CD4-positive, CD25-positive, alpha-beta regulatory T cell (primary cell): ENCODE results near the gene FARP1. TPM values are rescaled to one million over a fixed set of nuclear protein-coding genes. Genes with fewer than 3 reads are reported as not detected.

ENCODE experiments used
- ATAC-seq, 2 donors: fragments of 150-1000 bp; cut with Tn5 transposase; one replicate each; pipeline ENCODE4 v1.10.0; 2021; ENCODE audit warnings: low read depth in 2 of 2, moderate number of reproducible peaks in 2 of 2, moderate library complexity in 1 of 2
- DNase-seq, 3 donors: peaks; one replicate each; pipeline versions ENCODE4 v3.0.0 to v3.0.0-alpha.2; 2012 to 2022; ENCODE audit warnings: mixed read lengths in 1 of 3
- H3K27ac ChIP-seq: one replicate; pipeline ENCODE4 v1.7.0; 2013; ENCODE audit warnings: mild to moderate bottlenecking, low read length; ENCODE audit not compliant: insufficient read depth, poor library complexity, severe bottlenecking
- H3K27me3 ChIP-seq: one replicate; pipeline ENCODE4 v1.7.0; 2013; ENCODE audit warnings: low read length; ENCODE audit not compliant: control insufficient read depth, insufficient read depth
- H3K36me3 ChIP-seq: one replicate; pipeline ENCODE4 v1.7.0; 2013; ENCODE audit warnings: mild to moderate bottlenecking, low read length, moderate library complexity; ENCODE audit not compliant: control insufficient read depth, insufficient read depth
- H3K4me1 ChIP-seq: 2 replicates; pipeline ENCODE4 v1.7.0; 2013; ENCODE audit warnings: mild to moderate bottlenecking, low read length; ENCODE audit not compliant: insufficient read depth, control insufficient read depth, poor library complexity, severe bottlenecking
- H3K4me3 ChIP-seq: one replicate; pipeline ENCODE4 v1.7.0; 2013; ENCODE audit warnings: low read depth, mild to moderate bottlenecking, low read length, moderate library complexity
- H3K9me3 ChIP-seq, 2 experiments: 1 replicate in 1 of 2; 2 replicates in 1 of 2; pipeline ENCODE4 v1.7.0; 2013; ENCODE audit warnings: low read length in 2 of 2, mild to moderate bottlenecking in 1 of 2, moderate library complexity in 1 of 2; ENCODE audit not compliant: control insufficient read depth in 2 of 2
- H3K27ac Mint-ChIP-seq, 3 donors: one replicate each; pipeline ENCODE4 v1.8.0; 2020 to 2022; ENCODE audit warnings: mild to moderate bottlenecking in 3 of 3, mixed read lengths in 3 of 3, moderate library complexity in 2 of 3
- H3K27me3 Mint-ChIP-seq: one replicate; pipeline ENCODE4 v1.8.0; 2022; ENCODE audit warnings: mild to moderate bottlenecking, mixed read lengths
- H3K36me3 Mint-ChIP-seq: one replicate; pipeline ENCODE4 v1.8.0; 2020; ENCODE audit warnings: mixed read lengths
- H3K4me1 Mint-ChIP-seq, 4 donors: one replicate each; pipeline ENCODE4 v1.8.0; 2020 to 2022; ENCODE audit warnings: mixed read lengths in 4 of 4, mild to moderate bottlenecking in 1 of 4
- H3K4me3 Mint-ChIP-seq, 4 donors: one replicate each; pipeline ENCODE4 v1.8.0; 2020 to 2022; ENCODE audit warnings: mild to moderate bottlenecking in 4 of 4, mixed read lengths in 4 of 4, moderate library complexity in 3 of 4
- H3K9me3 Mint-ChIP-seq, 7 donors: one replicate each; pipeline ENCODE4 v1.8.0; 2020 to 2022; ENCODE audit warnings: mixed read lengths in 7 of 7, mild to moderate bottlenecking in 3 of 7, moderate library complexity in 2 of 7
- polyA plus RNA-seq, 4 donors: library from polyadenylated mRNA; unstranded; fragments of 300-500 nt; fragmentation: Illumina TruSeq; gene quantifications; one replicate each; pipeline ENCODE4 v1.2.3, GENCODE V29; 2021
- total RNA-seq: library from RNA; stranded (reverse); gene quantifications from one replicate; pipeline ENCODE4 v1.2.3, GENCODE V29; 2022

FARP1 gene
- total and polyA plus RNA-seq, 5 donors from 2014 or later = 0.25 to 0.79 (median 0.46) TPM

DNA sequence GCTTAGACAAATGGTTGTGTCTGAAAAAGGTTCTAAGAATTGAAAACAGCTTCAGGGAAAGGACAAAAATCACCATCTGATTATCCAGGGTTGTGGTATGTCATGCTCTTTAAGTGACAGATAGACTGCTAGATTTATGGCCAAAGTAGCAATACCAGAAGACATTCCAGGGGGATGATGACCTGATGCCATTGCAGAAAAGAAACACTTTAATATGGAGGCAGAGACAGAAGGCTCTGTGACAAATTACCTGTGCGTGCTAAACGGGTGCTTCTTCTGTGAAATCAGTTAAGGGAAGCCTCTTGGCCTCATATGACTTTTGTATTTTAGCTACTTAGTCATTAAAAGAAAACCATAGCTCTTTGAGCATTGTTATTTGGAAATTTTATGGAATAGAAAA lies 178.5 kb downstream of the FARP1 start:
- no peaks in the 10 kb centered on the region for H3K4me1 ChIP-seq
- ATAC-seq = no peak
- Mint-ChIP-seq H3K27ac (no peak overlapping the region), H3K4me1 (no peaks in the 10 kb centered on the region), H3K27me3 (peaks cover 8% of the 10 kb centered on the region), H3K4me3 (no peak overlapping the region), H3K36me3 (no peaks in the 10 kb centered on the region), H3K9me3 (peaks cover 0 to 2% (median 0%) of the 10 kb centered on the region in 7 donors)
- no peak for DNase-seq
- H3K27ac ChIP-seq = no peak overlapping the region
- H3K4me3 ChIP-seq = no peak overlapping the region
- H3K36me3 ChIP-seq = no peaks in the 10 kb centered on the region
- peaks cover 4% of the 10 kb centered on the region for H3K27me3 ChIP-seq
- no peaks in the 10 kb centered on the region for H3K9me3 ChIP-seq

- Histone ChIP-seq H3K27ac (no peak overlapping the region), H3K9me3 (no peaks in the 10 kb centered on the region), H3K36me3 (no peaks in the 10 kb centered on the region), H3K27me3 (peaks cover 4% of the 10 kb centered on the region), H3K4me1 (no peaks in the 10 kb centered on the region), H3K4me3 (no peak overlapping the region)
- H3K36me3 Mint-ChIP-seq = no peaks in the 10 kb centered on the region
- H3K27ac Mint-ChIP-seq = no peak overlapping the region
- H3K27me3 Mint-ChIP-seq = peaks cover 10% of the 10 kb centered on the region
- H3K9me3 Mint-ChIP-seq = peaks cover 0 to 2% (median 0%) of the 10 kb centered on the region in 7 donors
- no peak overlapping the region for H3K4me3 Mint-ChIP-seq
- H3K4me1 Mint-ChIP-seq = no peaks in the 10 kb centered on the region
- ATAC-seq (no peak), DNase-seq (no peak)
Measured at GRCh38 chr13:98322091-98322718, 179.3 kb downstream of the FARP1 start.

GRCh38 chr13:98324105-98324504 lies 181.2 kb downstream of the FARP1 start:
- Histone ChIP-seq H3K27me3 (peaks cover 4% of the 10 kb centered on the region), H3K27ac (no peak overlapping the region), H3K4me1 (no peaks in the 10 kb centered on the region), H3K9me3 (no peaks in the 10 kb centered on the region), H3K4me3 (no peak overlapping the region), H3K36me3 (no peaks in the 10 kb centered on the region)
- ATAC-seq (no peak), DNase-seq (no peak)
- Mint-ChIP-seq H3K4me3 (no peak overlapping the region), H3K36me3 (no peaks in the 10 kb centered on the region), H3K27ac (no peak overlapping the region), H3K4me1 (no peaks in the 10 kb centered on the region), H3K27me3 (peaks cover 10% of the 10 kb centered on the region), H3K9me3 (no peaks in the 10 kb centered on the region)

DNA sequence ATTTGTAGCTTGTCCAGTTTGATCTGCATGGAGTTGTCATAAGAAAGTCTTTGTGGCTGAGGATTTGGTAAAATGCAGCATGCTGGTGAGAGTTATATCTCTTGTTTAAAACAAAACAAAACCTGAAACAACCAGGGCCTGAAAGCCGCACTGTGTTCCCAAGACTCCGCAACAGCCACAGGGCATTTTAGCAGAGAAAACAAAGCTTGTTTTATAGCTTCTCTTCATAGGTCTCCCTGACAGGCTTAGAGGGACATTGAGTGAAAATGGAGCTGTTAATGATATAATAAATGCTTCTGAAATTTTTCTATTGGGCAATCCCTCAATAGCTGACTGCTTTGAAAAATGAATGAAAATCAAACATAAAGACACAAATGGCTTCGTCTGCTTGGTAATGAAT lies 182.8 kb downstream of the FARP1 start:
- no peaks in the 10 kb centered on the region for H3K36me3 ChIP-seq
- no peak for DNase-seq
- Mint-ChIP-seq H3K27ac (no peak overlapping the region), H3K27me3 (peaks cover 15% of the 10 kb centered on the region), H3K4me1 (no peaks in the 10 kb centered on the region), H3K9me3 (peaks cover 0 to 2% (median 0%) of the 10 kb centered on the region in 7 donors), H3K36me3 (no peaks in the 10 kb centered on the region), H3K4me3 (no peak overlapping the region)
- ATAC-seq = no peak
- no peaks in the 10 kb centered on the region for H3K4me1 ChIP-seq
- H3K9me3 ChIP-seq = no peaks in the 10 kb centered on the region
- no peak overlapping the region for H3K27ac ChIP-seq
- no peak overlapping the region for H3K4me3 ChIP-seq
- H3K27me3 ChIP-seq = peaks cover 4% of the 10 kb centered on the region

DNA sequence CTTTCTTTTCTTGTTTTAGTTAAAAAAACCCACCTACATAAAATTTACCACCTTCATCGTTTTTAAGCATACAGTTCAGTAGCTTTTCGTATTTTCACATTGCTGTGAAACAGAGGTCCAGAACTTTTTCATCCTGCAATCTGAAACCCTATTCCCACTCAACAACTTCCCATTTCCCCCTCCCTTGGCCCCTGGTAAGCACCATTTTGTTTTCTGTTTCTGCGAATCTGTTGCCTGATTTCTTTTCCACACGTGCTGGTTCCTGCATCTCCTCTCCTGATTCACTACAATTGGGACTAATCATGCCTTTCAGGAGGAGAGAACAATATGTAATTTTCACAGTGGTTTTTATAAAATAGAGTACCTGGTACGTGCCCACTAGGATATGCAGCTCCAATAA lies 183.4 kb downstream of the FARP1 start:
- no peak for ATAC-seq

GRCh38 chr13:98327371-98328270 lies 184.7 kb downstream of the FARP1 start:
- Mint-ChIP-seq H3K9me3 (peaks cover 0 to 2% (median 0%) of the 10 kb centered on the region in 7 donors), H3K27me3 (peaks cover 20% of the 10 kb centered on the region), H3K27ac (no peak overlapping the region), H3K4me1 (no peaks in the 10 kb centered on the region), H3K4me3 (no peak overlapping the region), H3K36me3 (no peaks in the 10 kb centered on the region)
- DNase-seq (no peak), ATAC-seq (no peak)
- peaks cover 4% of the 10 kb centered on the region for H3K27me3 ChIP-seq
- no peak overlapping the region for H3K27ac ChIP-seq
- H3K36me3 ChIP-seq = no peaks in the 10 kb centered on the region
- no peak overlapping the region for H3K4me3 ChIP-seq
- H3K4me1 ChIP-seq = no peaks in the 10 kb centered on the region
- no peaks in the 10 kb centered on the region for H3K9me3 ChIP-seq

More for the DNA sequence above, 183.4 kb downstream of the FARP1 start:
- no peaks in the 10 kb centered on the region for H3K4me1 ChIP-seq
- no peak overlapping the region for H3K4me3 ChIP-seq
- H3K27ac Mint-ChIP-seq = no peak overlapping the region
- H3K27ac ChIP-seq = no peak overlapping the region
- H3K27me3 ChIP-seq = peaks cover 4% of the 10 kb centered on the region
- H3K9me3 Mint-ChIP-seq = peaks cover 0 to 2% (median 0%) of the 10 kb centered on the region in 7 donors
- H3K9me3 ChIP-seq = no peaks in the 10 kb centered on the region
- H3K27me3 Mint-ChIP-seq = peaks cover 15% of the 10 kb centered on the region
- no peaks in the 10 kb centered on the region for H3K36me3 Mint-ChIP-seq
- H3K36me3 ChIP-seq = no peaks in the 10 kb centered on the region
- no peak overlapping the region for H3K4me3 Mint-ChIP-seq
- DNase-seq = no peak
- no peaks in the 10 kb centered on the region for H3K4me1 Mint-ChIP-seq

DNA sequence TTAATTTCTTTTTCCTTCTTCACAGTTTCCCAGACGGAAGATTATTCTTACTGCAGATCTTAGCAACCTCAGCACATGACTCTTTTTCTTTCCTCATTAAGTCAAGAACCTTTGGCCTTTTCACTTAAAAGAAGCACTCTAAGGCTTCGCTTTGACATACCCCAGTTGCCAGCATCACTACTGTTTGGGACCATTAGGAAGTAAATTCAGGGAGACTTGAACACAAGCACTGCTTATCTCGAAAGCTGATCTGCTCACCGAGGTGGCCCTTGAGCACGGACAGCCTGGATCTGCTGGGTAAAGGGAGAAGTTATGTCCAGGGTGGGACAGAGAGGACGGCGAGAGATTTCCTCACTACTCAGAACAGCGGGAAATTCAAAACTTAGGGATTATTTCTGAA lies 185.6 kb downstream of the FARP1 start:
- Histone ChIP-seq H3K9me3 (no peaks in the 10 kb centered on the region), H3K27me3 (peaks cover 4% of the 10 kb centered on the region), H3K4me1 (no peaks in the 10 kb centered on the region), H3K27ac (no peak overlapping the region), H3K36me3 (no peaks in the 10 kb centered on the region), H3K4me3 (no peak overlapping the region)
- Mint-ChIP-seq H3K36me3 (no peaks in the 10 kb centered on the region), H3K9me3 (peaks cover 0 to 2% (median 0%) of the 10 kb centered on the region in 7 donors), H3K4me1 (no peaks in the 10 kb centered on the region), H3K27me3 (peaks cover 20% of the 10 kb centered on the region), H3K27ac (no peak overlapping the region), H3K4me3 (no peak overlapping the region)
- ATAC-seq (no peak), DNase-seq (no peak)
